ENCODE data around the gene FIZ1.
"Not testable (repeated sequence)": the region's sequence is repeated elsewhere in the genome, so short reads cannot be mapped to it uniquely, and the experiment has no call there.

Gene FIZ1

GRCh38 chr19:55576746-55577145 lies 22.6 kb downstream of the FIZ1 start:
- no peak for DNase-seq (ENCODE audit: low spot score)

GRCh38 chr19:55573929-55574328 lies 25.4 kb downstream of the FIZ1 start:
- not testable (repeated sequence) for DNase-seq (ENCODE audit: low spot score)

- DNase-seq (ENCODE audit: low spot score), result not testable (repeated sequence)
Observed at GRCh38 chr19:55569477-55569876, 29.8 kb downstream of the FIZ1 start.

DNA sequence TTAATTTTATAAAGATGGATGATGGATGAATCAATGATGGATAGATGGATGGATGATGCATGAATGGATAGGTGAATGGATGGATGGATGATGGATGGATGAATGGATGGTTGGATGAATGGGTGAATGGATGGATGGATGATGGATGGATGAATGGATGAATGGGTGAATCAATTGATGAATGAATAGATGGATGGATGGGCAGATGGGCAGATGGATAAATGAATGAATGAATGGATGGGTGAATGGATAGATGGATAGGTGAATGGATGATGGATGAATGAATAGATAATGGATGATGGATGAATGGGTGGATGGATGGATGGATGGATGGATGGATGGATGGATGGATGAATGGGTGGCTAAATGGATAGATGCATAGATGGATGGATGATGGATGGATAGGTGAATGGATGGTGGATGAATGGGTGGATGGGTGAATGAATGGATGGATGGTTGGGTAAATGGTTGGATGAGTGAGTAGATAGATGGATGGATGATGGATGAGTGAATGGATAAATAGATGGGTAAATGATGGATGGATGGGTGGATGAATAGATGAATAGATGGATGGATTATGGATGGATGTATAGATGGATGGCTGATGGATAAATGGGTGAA lies 31.5 kb downstream of the FIZ1 start:
- no peak for DNase-seq (ENCODE audit: low spot score)

DNA sequence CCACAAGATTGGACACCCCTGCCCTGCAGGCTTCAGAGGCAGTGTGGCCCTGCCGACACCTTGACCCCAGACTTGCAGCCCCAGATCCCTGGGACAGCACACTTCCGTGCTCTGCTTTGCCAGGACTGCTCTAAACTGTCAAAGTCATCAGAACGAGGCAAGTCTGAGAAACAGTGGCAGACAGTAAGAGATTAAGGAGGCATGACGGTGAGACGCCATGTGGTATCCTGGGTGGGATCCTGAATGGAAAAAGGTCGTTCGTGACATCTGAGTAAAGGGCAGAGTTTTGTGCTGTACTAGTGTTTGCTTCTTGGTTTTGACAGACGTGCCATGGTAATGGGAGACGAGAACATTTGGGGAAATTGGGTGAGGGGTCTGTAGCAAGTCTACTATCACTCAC lies 32.5 kb downstream of the FIZ1 start:
- no peak for DNase-seq (ENCODE audit: low spot score)

- no peak for DNase-seq (ENCODE audit: low spot score)
Observed at GRCh38 chr19:55563261-55563690, 36.0 kb downstream of the FIZ1 start.

GRCh38 chr19:55559684-55560083 lies 39.6 kb downstream of the FIZ1 start:
- no peak for DNase-seq (ENCODE audit: low spot score)

DNA sequence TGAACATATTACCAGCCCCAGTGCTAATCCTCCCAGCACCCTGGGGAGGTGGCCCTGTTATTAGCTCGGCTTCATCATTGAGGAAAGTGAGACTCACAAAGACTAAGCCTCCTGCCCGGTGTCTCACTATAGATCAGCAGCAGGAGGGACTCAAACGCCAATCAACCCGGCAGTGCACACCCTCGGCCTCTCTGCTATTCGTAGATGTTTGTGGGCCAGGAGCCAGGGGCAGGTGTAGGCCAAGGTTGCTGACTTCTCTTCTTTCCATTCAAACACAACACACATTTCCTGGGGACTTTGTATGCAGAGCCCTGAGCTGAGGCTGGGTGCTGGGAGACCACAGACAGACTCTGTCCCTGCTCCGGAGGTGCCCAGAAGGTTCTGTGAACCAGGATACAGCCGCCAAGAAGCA lies 44.6 kb downstream of the FIZ1 start:
- DNase-seq (ENCODE audit: low spot score), result no peak

DNA sequence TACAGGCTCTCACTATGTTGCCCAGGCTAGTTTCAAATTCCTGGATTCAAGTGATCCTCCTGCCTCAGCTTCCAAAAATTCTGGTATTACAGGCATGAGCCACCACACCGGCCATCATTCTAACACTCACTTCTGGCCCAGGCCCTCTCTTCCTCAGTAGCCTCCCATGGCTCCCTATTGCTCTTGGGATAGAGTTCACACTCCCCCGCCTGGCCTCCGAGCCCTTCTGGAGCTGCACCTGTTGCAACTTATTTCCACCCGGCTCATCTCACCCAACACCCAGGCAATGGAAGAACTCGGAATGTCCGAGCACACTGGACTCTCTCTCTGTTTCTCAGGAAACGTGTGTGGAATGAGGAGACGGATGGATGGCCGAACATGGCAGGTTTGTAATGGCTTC lies 45.0 kb downstream of the FIZ1 start:
- no peak for DNase-seq (ENCODE audit: low spot score)

DNA sequence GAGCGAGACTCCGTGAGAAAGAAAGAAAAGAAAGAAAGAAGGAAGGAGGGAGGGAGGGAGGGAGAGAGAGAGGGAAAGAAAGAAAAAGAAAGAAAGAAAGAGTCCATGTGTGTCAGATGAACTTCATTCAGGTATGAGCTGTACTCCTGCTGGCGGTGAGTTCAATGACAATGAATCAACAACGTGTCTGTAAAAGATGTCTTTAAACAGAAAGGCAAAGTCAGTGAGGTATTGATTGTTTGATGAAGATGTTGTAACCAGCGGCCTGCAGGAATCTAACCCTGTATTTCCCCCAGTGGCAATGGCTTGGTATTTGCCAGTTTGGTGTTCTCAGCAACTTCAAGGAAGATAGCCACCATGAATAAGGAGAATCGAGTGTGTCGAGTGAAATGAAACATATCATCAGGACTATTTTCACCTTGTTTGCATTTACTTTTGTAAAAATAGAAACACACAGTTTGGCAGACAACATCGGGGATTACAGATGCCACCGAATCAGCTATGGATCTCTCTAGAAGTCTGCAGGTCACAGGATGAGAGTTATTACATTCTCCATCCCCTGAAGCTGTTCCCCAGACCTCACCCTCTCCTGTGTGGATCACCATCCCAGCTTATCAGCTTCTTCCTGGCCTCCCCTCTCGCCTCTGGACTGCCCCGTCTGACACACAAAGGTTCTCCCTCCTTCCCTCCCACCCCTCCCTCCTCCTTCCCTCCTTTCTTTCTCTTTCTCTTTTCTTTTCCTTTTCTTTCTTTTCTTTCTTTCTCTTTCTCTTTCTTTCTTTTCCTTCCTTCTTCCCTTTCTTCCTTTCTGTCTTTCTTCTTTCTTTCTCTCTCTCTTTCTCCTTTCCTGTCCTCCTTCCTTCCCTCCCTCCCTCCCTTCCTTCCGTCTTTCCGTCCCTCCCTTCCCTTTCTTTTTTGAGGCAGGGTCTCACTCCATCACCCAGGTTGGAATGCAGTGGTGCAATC lies 45.8 kb downstream of the FIZ1 start:
- no peak for DNase-seq (ENCODE audit: low spot score)

GRCh38 chr19:55552620-55553019 lies 46.7 kb downstream of the FIZ1 start:
- no peak for DNase-seq (ENCODE audit: low spot score)

GRCh38 chr19:55552206-55552605 lies 47.1 kb downstream of the FIZ1 start:
- DNase-seq (ENCODE audit: low spot score), result no peak

- DNase-seq (ENCODE audit: low spot score), result no peak
Observed at GRCh38 chr19:55550321-55550650, 49.0 kb downstream of the FIZ1 start.

DNA sequence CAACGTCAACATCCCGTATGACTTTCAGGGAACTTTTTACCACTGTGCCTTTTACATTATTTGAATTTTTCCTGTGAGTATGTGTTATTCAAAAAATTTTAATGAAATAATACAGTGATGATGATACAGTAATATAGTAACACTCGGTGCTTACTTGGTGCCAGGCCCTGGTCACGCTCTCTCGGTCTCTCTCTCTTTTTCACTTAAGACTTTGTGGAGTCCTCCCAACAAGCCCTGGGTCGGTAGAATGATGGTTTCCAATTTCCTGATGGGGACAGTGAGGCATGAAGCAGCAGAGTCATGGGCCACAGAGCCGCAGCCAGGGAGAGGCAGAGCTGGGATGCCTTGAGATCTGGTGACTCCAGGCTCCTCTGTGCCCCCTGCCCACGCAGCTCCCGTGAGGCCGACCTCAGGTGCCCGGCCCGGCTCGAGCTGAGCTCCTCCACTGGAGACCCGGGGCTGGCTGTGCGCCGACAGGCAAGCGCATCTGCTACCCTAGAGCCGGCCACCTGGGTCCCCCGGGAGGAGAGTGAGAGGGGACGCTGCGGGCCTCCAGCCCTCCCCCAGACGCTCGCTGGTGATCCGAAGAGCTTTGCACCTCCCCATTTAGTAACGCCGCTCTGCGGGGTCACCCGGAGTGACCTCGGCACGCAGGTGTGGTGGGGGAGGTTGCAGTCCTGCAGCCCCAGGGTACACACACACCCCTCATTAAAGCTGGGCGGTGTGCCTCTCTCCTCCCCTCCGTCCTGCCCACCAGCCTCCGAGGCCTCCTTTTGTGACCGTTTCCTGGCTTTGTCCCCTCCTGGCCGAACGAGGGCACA lies 49.6 kb downstream of the FIZ1 start:
- DNase-seq (ENCODE audit: low spot score), result peak; percentile 64

DNA sequence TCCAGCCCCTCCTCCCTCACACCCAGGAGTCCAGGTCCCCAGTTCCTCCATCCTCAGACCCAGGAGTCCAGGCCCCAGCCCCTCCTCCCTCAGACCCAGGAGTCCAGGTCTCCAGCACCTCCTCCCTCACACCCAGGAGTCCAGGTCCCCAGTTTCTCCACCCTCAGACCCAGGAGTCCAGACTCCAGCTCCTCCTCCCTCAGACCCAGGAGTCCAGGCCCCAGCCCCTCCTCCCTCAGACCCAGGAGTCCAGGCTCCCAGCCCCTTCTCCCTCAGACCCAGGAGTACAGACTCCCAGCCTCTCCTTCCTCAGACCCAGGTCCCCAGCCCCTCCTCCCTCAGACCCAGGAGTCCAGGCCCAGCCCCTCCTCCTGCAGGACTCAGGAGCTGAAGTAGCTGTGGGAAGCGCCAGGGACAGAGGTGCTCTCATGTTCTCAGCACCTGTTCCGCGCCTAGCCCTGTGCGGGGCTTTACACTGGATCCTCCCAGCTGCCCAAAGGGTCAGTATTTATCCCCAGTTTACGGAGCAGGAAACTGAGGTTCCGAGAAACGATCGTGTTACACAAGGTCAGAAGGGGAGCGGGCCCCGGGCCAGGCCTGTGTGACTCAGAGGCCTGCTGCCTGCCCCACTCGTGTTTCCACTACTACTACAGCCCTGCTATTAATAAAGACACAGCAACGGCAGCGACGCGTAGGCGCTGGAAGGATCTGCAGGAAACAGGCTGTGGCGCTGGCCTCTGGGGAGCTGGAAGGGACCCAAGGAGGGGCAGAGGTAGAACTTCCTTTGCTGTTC lies 52.3 kb downstream of the FIZ1 start:
- no peak for DNase-seq (ENCODE audit: low spot score)

- DNase-seq (ENCODE audit: low spot score), result no peak
Observed at GRCh38 chr19:55546011-55546410, 53.3 kb downstream of the FIZ1 start.

GRCh38 chr19:55545443-55545842 lies 53.9 kb downstream of the FIZ1 start, which contains the start of gene SBK3:
Gene SBK3 (minus strand): TSS chr19:55545543. CDS start chr19:55545543, 0 bp downstream.
- no peak for DNase-seq (ENCODE audit: low spot score)

GRCh38 chr19:55544776-55545439 lies 54.4 kb downstream of the FIZ1 start:
- DNase-seq (ENCODE audit: low spot score), result no peak

- DNase-seq (ENCODE audit: low spot score), result no peak
Observed at GRCh38 chr19:55544014-55544413, 55.3 kb downstream of the FIZ1 start.

DNA sequence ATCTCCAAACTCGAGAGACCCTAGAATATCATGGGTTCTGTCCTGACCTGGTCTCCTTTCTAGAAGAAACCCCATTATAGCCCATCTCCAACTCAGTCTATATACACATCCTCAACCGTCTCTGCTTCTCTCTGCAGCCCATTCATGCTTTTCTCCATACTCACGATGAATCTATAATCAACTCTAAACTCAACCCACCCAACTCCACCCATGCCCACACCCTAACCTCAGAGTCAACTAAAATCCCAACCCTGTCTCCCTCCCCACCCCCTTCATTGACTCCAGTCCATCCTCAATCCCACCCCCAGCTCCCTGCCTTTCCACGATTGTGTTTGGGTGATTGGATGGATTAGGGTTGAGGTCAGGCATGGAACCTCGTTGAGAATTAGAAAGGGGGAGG lies 55.8 kb downstream of the FIZ1 start:
- DNase-seq (ENCODE audit: low spot score), result no peak

- DNase-seq (ENCODE audit: low spot score), result no peak
Observed at GRCh38 chr19:55542292-55542855, 56.9 kb downstream of the FIZ1 start.
